ENCODE results near the gene REPIN1.

GRCh38 chr7:150385302-150385723 is 16.7 kb downstream of the REPIN1 start:
- TF ChIP-seq ZNF274 (IDR thresholded peaks at IDR 0.05; ENCODE audit: borderline replicate concordance, low read depth, low read length) (no peak), PCBP2 (IDR thresholded peaks at IDR 0.05; ENCODE audit: low read depth, low read length, poor library complexity, severe bottlenecking) (no peak), CTCF (IDR thresholded peaks at IDR 0.05 in 2 of 3, conservative IDR thresholded peaks at IDR 0.05 in 1 of 3; ENCODE audit: insufficient read depth in 2 of 3, low read depth in 1 of 3, low read length in 3 of 3) (no peak), EZH2 (IDR thresholded peaks at IDR 0.05; ENCODE audit: borderline replicate concordance, low read depth, low read length) (no peak), IRF1 (CRISPR knock-in tag; IDR thresholded peaks at IDR 0.05; ENCODE audit: borderline replicate concordance) (no peak), EP300 (IDR thresholded peaks at IDR 0.05; ENCODE audit: low read length) (no peak), ESRRA (IDR thresholded peaks at IDR 0.05; ENCODE audit: borderline replicate concordance, low read depth) (no peak), SIN3A (IDR thresholded peaks at IDR 0.05; ENCODE audit: borderline replicate concordance in 2 of 2, control insufficient read depth in 1 of 2, low read depth in 2 of 2, low read length in 2 of 2) (no peak), CHD2 (IDR thresholded peaks at IDR 0.05; ENCODE audit: low read depth, low read length) (no peak), PHF21A (IDR thresholded peaks at IDR 0.05; ENCODE audit: borderline replicate concordance, low read depth) (no peak), ZFP91 (CRISPR knock-in tag; IDR thresholded peaks at IDR 0.05) (no peak), CREB5 (CRISPR knock-in tag; IDR thresholded peaks at IDR 0.05) (no peak), TSHZ1 (CRISPR knock-in tag; IDR thresholded peaks at IDR 0.05) (no peak), SNIP1 (IDR thresholded peaks at IDR 0.05; ENCODE audit: low read depth) (no peak)

Data from K562 (cell line).